Measurements from ENCODE around the gene SLC37A3. TPM values are rescaled to one million over a fixed set of nuclear protein-coding genes. Genes with fewer than 3 reads are reported as not detected.

SLC37A3 gene
- total RNA-seq, 1 experiment from 2014 or later: 46.4 TPM

GRCh38 chr7:140287988-140288387, 110.3 kb downstream of the SLC37A3 start:
- DNase-seq: no peak
- CTCF ChIA-PET: no interaction called here

GRCh38 chr7:140285938-140286337, 112.4 kb downstream of the SLC37A3 start:
- Mint-ChIP-seq H3K4me1 (ENCODE audit: low read depth, unreplicated experiment) (no peaks in the 10 kb centered on the region), H3K4me3 (ENCODE audit: unreplicated experiment) (no peak overlapping the region), H3K36me3 (ENCODE audit: insufficient read depth, unreplicated experiment) (no peaks in the 10 kb centered on the region), H3K9me3 (ENCODE audit: unreplicated experiment) (no peaks in the 10 kb centered on the region), H3K27ac (ENCODE audit: unreplicated experiment) (no peak overlapping the region), H3K27me3 (ENCODE audit: insufficient read depth, unreplicated experiment) (peaks cover under 1% of the 10 kb centered on the region)
- BruUV-seq (replicated peaks): no TSS peak
- no peaks in the 10 kb centered on the region for H3K27me3 ChIP-seq (replicated peaks; ENCODE audit: control insufficient read depth, insufficient read depth, low read length)
- no peak for DNase-seq
- no peaks in the 10 kb centered on the region for H3K9me3 ChIP-seq
- intact Hi-C loops (cut with micrococcal nuclease; ENCODE audit: unreplicated experiment): no loop called here
- no peak for TF ChIP-seq CTCF (IDR thresholded peaks at IDR 0.05; ENCODE audit: insufficient read depth in 1 of 2, low read depth in 1 of 2, low read length in 1 of 2, severe bottlenecking in 1 of 2, unreplicated experiment in 1 of 2)
- POLR2A ChIA-PET: no interaction called here
- no peaks in the 10 kb centered on the region for H3K4me1 ChIP-seq
- CTCF ChIA-PET: no interaction called here
- no peak overlapping the region for H3K4me3 ChIP-seq (ENCODE audit: low read depth, low read length)
- no peaks in the 10 kb centered on the region for H3K36me3 ChIP-seq (ENCODE audit: control insufficient read depth, insufficient read depth, low read length)

More at GRCh38 chr7:140287988-140288387, 110.3 kb downstream of the SLC37A3 start:
- Mint-ChIP-seq H3K4me1 (ENCODE audit: low read depth, unreplicated experiment) (no peaks in the 10 kb centered on the region), H3K27ac (ENCODE audit: unreplicated experiment) (no peak overlapping the region), H3K27me3 (ENCODE audit: insufficient read depth, unreplicated experiment) (no peaks in the 10 kb centered on the region), H3K36me3 (ENCODE audit: insufficient read depth, unreplicated experiment) (no peaks in the 10 kb centered on the region), H3K4me3 (ENCODE audit: unreplicated experiment) (no peak overlapping the region), H3K9me3 (ENCODE audit: unreplicated experiment) (no peaks in the 10 kb centered on the region)
- H3K36me3 ChIP-seq (ENCODE audit: control insufficient read depth, insufficient read depth, low read length): no peaks in the 10 kb centered on the region
- H3K27me3 ChIP-seq (replicated peaks; ENCODE audit: control insufficient read depth, insufficient read depth, low read length): no peaks in the 10 kb centered on the region
- no TSS peak for BruUV-seq (replicated peaks)
- intact Hi-C loops (cut with micrococcal nuclease; ENCODE audit: unreplicated experiment): no loop called here
- POLR2A ChIA-PET: no interaction called here
- H3K4me1 ChIP-seq: no peaks in the 10 kb centered on the region
- H3K4me3 ChIP-seq (ENCODE audit: low read depth, low read length): no peak overlapping the region
- H3K9me3 ChIP-seq: no peaks in the 10 kb centered on the region
- TF ChIP-seq CTCF (IDR thresholded peaks at IDR 0.05; ENCODE audit: insufficient read depth in 1 of 2, low read depth in 1 of 2, low read length in 1 of 2, severe bottlenecking in 1 of 2, unreplicated experiment in 1 of 2): no peak

- no peak for DNase-seq
- no peaks in the 10 kb centered on the region for H3K36me3 ChIP-seq (ENCODE audit: control insufficient read depth, insufficient read depth, low read length)
- Mint-ChIP-seq H3K4me1 (ENCODE audit: low read depth, unreplicated experiment) (no peaks in the 10 kb centered on the region), H3K27ac (ENCODE audit: unreplicated experiment) (no peak overlapping the region), H3K36me3 (ENCODE audit: insufficient read depth, unreplicated experiment) (no peaks in the 10 kb centered on the region), H3K4me3 (ENCODE audit: unreplicated experiment) (no peak overlapping the region), H3K9me3 (ENCODE audit: unreplicated experiment) (no peaks in the 10 kb centered on the region), H3K27me3 (ENCODE audit: insufficient read depth, unreplicated experiment) (peaks cover 6% of the 10 kb centered on the region)
- BruUV-seq (replicated peaks): no TSS peak
- no peak overlapping the region for H3K4me3 ChIP-seq (ENCODE audit: low read depth, low read length)
- H3K9me3 ChIP-seq: no peaks in the 10 kb centered on the region
- TF ChIP-seq CTCF (IDR thresholded peaks at IDR 0.05; ENCODE audit: insufficient read depth in 1 of 2, low read depth in 1 of 2, low read length in 1 of 2, severe bottlenecking in 1 of 2, unreplicated experiment in 1 of 2): no peak
- ChIA-PET CTCF (no interaction called here), POLR2A (no interaction called here)
- no peaks in the 10 kb centered on the region for H3K27me3 ChIP-seq (replicated peaks; ENCODE audit: control insufficient read depth, insufficient read depth, low read length)
- intact Hi-C loops (cut with micrococcal nuclease; ENCODE audit: unreplicated experiment): no loop called here
- no peaks in the 10 kb centered on the region for H3K4me1 ChIP-seq
Measured at GRCh38 chr7:140284062-140284461, 114.3 kb downstream of the SLC37A3 start.

Other genes with a start within 250 kb of the SLC37A3 start
- 3.6 and 5.1 TPM in 2 replicates for gene KDM7A, start 221.5 kb downstream of the SLC37A3 start, total RNA-seq (2022)
- gene RAB19, start 5.5 kb upstream of the SLC37A3 start, total RNA-seq (2022): 3.8 and 4.1 TPM in 2 replicates
- gene MKRN1, start 81.0 kb upstream of the SLC37A3 start, total RNA-seq (2022): 62.4 and 73.0 TPM in 2 replicates
- gene DENND2A, start 242.3 kb upstream of the SLC37A3 start, total RNA-seq (2022): 0.67 and 0.95 TPM in 2 replicates

All from Caco-2 (cell line).